HG02759 (cell line): ENCODE measurements around the gene CAMK2N1.
"Not testable (repeated sequence)": the region's sequence is repeated elsewhere in the genome, so short reads cannot be mapped to it uniquely, and the experiment has no call there.

ENCODE experiments used
- ATAC-seq: cut with Tn5 transposase; IDR thresholded peaks from one replicate; pipeline ENCODE4 v1.9.1; 2021; ENCODE audit warnings: mild to moderate bottlenecking, moderate library complexity; ENCODE audit not compliant: unreplicated experiment

The CAMK2N1 gene

GRCh38 chr1:20485527-20486456 lies at the start of gene CAMK2N1:
CAMK2N1 (minus strand) TSS chr1:20486210; CDS start chr1:20485379, 831 bp downstream.
- ATAC-seq = no peak

- no peak for ATAC-seq
These were observed 48.8 kb upstream of the CAMK2N1 start for GRCh38 chr1:20534659-20535417.

- no peak for ATAC-seq
These were observed 47.6 kb upstream of the CAMK2N1 start for GRCh38 chr1:20533635-20534034.

- ATAC-seq = no peak
These were observed 44.9 kb upstream of the CAMK2N1 start for GRCh38 chr1:20530901-20531300.

- no peak for ATAC-seq
These were observed 44.3 kb upstream of the CAMK2N1 start for GRCh38 chr1:20530306-20530705.

GRCh38 chr1:20528221-20528620 lies 42.2 kb upstream of the CAMK2N1 start:
- ATAC-seq = no peak

- no peak for ATAC-seq
These were observed 40.3 kb upstream of the CAMK2N1 start for GRCh38 chr1:20526267-20526666.

- ATAC-seq = no peak
These were observed 36.2 kb upstream of the CAMK2N1 start for GRCh38 chr1:20521960-20522861.

- ATAC-seq = not testable (repeated sequence)
These were observed 33.7 kb upstream of the CAMK2N1 start for GRCh38 chr1:20519609-20520262.

GRCh38 chr1:20511518-20512428 lies 25.8 kb upstream of the CAMK2N1 start:
- ATAC-seq = no peak

- no peak for ATAC-seq
These were observed 22.4 kb upstream of the CAMK2N1 start for GRCh38 chr1:20508411-20508771.

- ATAC-seq = peak; percentile 97
These were observed 21.8 kb upstream of the CAMK2N1 start, which contains the start of gene MUL1 for GRCh38 chr1:20507564-20508410. MUL1 (minus strand) TSS chr1:20508151; CDS start chr1:20508024, 127 bp downstream.

GRCh38 chr1:20507248-20507563 lies 21.2 kb upstream of the CAMK2N1 start:
- ATAC-seq = peak; percentile 11

GRCh38 chr1:20505488-20505887 lies 19.5 kb upstream of the CAMK2N1 start:
- no peak for ATAC-seq

- ATAC-seq = no peak
These were observed 14.7 kb upstream of the CAMK2N1 start for GRCh38 chr1:20500716-20501115.

- ATAC-seq = no peak
These were observed 13.7 kb upstream of the CAMK2N1 start for GRCh38 chr1:20499718-20500117.

GRCh38 chr1:20499105-20499504 lies 13.1 kb upstream of the CAMK2N1 start:
- no peak for ATAC-seq

- no peak for ATAC-seq
These were observed 12.1 kb upstream of the CAMK2N1 start for GRCh38 chr1:20498116-20498515.
